Suprapubic skin (tissue), 3 donors: ENCODE measurements around the gene LITAFD.

ENCODE experiments used
- CTCF ChIP-seq, 2 donors: fragments of 200-600 bp in 1 of 2; fragments of 450-650 bp in 1 of 2; sonication (generic) in 1 of 2; IDR thresholded peaks; one replicate each; pipeline ENCODE4 v1.5.1; 2016 to 2019; ENCODE audit warnings: antibody characterized with exemption in 2 of 2, mild to moderate bottlenecking in 1 of 2, moderate library complexity in 1 of 2
- EP300 ChIP-seq: sonication (generic); formaldehyde crosslinking; IDR thresholded peaks from one replicate; pipeline ENCODE4 v1.6.1; 2017; ENCODE audit warnings: antibody characterized with exemption

GRCh38 chr16:8855051-8855786, 26.9 kb upstream of the LITAFD start:
- TF ChIP-seq EP300 (no peak), CTCF (IDR thresholded peaks at IDR 0.05) (no peak)
